Endothelial cell (in vitro differentiated cells): ENCODE measurements around the gene PCSK6. TPM values are rescaled to one million over a fixed set of nuclear protein-coding genes. Genes with fewer than 3 reads are reported as not detected.

Experiments used
- DNase-seq: peaks from one replicate; pipeline ENCODE4 v3.0.0; 2021; ENCODE audit warnings: low spot score
- H3K27ac Mint-ChIP-seq: one replicate; pipeline ENCODE4 v1.8.0; 2021; ENCODE audit warnings: mixed read lengths, inconsistent platforms; ENCODE audit not compliant: unreplicated experiment
- H3K27me3 Mint-ChIP-seq: one replicate; pipeline ENCODE4 v1.8.0; 2021; ENCODE audit warnings: mild to moderate bottlenecking, moderate library complexity, mixed read lengths, inconsistent platforms; ENCODE audit not compliant: unreplicated experiment
- H3K36me3 Mint-ChIP-seq: one replicate; pipeline ENCODE4 v1.8.0; 2021; ENCODE audit warnings: mild to moderate bottlenecking, low read depth, mixed read lengths, inconsistent platforms; ENCODE audit not compliant: unreplicated experiment
- H3K4me1 Mint-ChIP-seq: one replicate; pipeline ENCODE4 v1.8.0; 2021; ENCODE audit warnings: mild to moderate bottlenecking, mixed read lengths, inconsistent platforms; ENCODE audit not compliant: unreplicated experiment
- H3K4me3 Mint-ChIP-seq: one replicate; pipeline ENCODE4 v1.8.0; 2021; ENCODE audit warnings: mild to moderate bottlenecking, mixed read lengths, inconsistent platforms; ENCODE audit not compliant: unreplicated experiment
- H3K9me3 Mint-ChIP-seq: one replicate; pipeline ENCODE4 v1.8.0; 2021; ENCODE audit warnings: mixed read lengths, inconsistent platforms; ENCODE audit not compliant: unreplicated experiment
- CTCF ChIP-seq: fragments of 200-600 bp; sonication (generic); IDR thresholded peaks from one replicate; pipeline ENCODE4 v1.5.0; 2021; ENCODE audit warnings: antibody characterized with exemption; ENCODE audit not compliant: unreplicated experiment
- total RNA-seq: library from RNA; stranded (reverse); fragmentation: NEBNext Ultra II Directional; extraction: Animal tissue kit (Norgen Biotek cat#: 25700); gene quantifications from one replicate; pipeline ENCODE4 v1.2.1, GENCODE V29; 2021; ENCODE audit not compliant: unreplicated experiment

PCSK6 gene
- total RNA-seq, 1 donor from 2014 or later, result 0.13 TPM

GRCh38 chr15:101372960-101373525, 116.5 kb downstream of the PCSK6 start:
- TF ChIP-seq CTCF, result no peak
- Mint-ChIP-seq H3K27ac (no peak overlapping the region), H3K36me3 (no peaks in the 10 kb centered on the region), H3K9me3 (no peaks in the 10 kb centered on the region), H3K4me1 (no peaks in the 10 kb centered on the region), H3K27me3 (peaks cover 9% of the 10 kb centered on the region), H3K4me3 (no peak overlapping the region)
- DNase-seq, result no peak

- DNase-seq, result no peak
- no peaks in the 10 kb centered on the region for H3K4me1 Mint-ChIP-seq
- TF ChIP-seq CTCF, result no peak
- H3K27me3 Mint-ChIP-seq, result peaks cover 11% of the 10 kb centered on the region
- H3K4me3 Mint-ChIP-seq, result no peak overlapping the region
- H3K9me3 Mint-ChIP-seq, result no peaks in the 10 kb centered on the region
- H3K27ac Mint-ChIP-seq, result no peak overlapping the region
- no peaks in the 10 kb centered on the region for H3K36me3 Mint-ChIP-seq
Observed at GRCh38 chr15:101372149-101372577, 117.3 kb downstream of the PCSK6 start.

GRCh38 chr15:101371519-101371918, 118.0 kb downstream of the PCSK6 start:
- Mint-ChIP-seq H3K27me3 (peaks cover 11% of the 10 kb centered on the region), H3K4me3 (no peak overlapping the region), H3K9me3 (no peaks in the 10 kb centered on the region), H3K4me1 (no peaks in the 10 kb centered on the region), H3K27ac (no peak overlapping the region), H3K36me3 (no peaks in the 10 kb centered on the region)
- DNase-seq, result no peak
- TF ChIP-seq CTCF, result no peak

GRCh38 chr15:101371081-101371480, 118.4 kb downstream of the PCSK6 start:
- no peak for TF ChIP-seq CTCF
- Mint-ChIP-seq H3K36me3 (no peaks in the 10 kb centered on the region), H3K4me3 (no peak overlapping the region), H3K9me3 (no peaks in the 10 kb centered on the region), H3K4me1 (no peaks in the 10 kb centered on the region), H3K27ac (no peak overlapping the region), H3K27me3 (peaks cover 11% of the 10 kb centered on the region)
- no peak for DNase-seq

- no peaks in the 10 kb centered on the region for H3K9me3 Mint-ChIP-seq
- H3K27me3 Mint-ChIP-seq, result peaks cover 11% of the 10 kb centered on the region
- TF ChIP-seq CTCF, result no peak
- no peak overlapping the region for H3K27ac Mint-ChIP-seq
- H3K4me1 Mint-ChIP-seq, result no peaks in the 10 kb centered on the region
- H3K36me3 Mint-ChIP-seq, result no peaks in the 10 kb centered on the region
- no peak overlapping the region for H3K4me3 Mint-ChIP-seq
- no peak for DNase-seq
Observed at GRCh38 chr15:101370330-101371024, 119.0 kb downstream of the PCSK6 start.
